Endothelial cell of umbilical vein (primary cell): ENCODE data around the gene IGHMBP2. TPM values are rescaled to one million over a fixed set of nuclear protein-coding genes. Genes with fewer than 3 reads are reported as not detected.

Source experiments
- BruUV-seq: library from RNA; stranded (reverse); fragments of 400-500 nt; replicated peaks from 2 replicates; lab custom pipeline; 2021; lab: Mats Ljungman, UMichigan
- CTCF ChIA-PET: fragments of 300-600, 350-600 bp; sonication (Branson Sonifier 250); formaldehyde crosslinking; loops from one replicate; lab custom pipeline; 2021; ENCODE audit warnings: antibody characterized with exemption, inconsistent platforms; lab: Charles Lee
- POLR2A ChIA-PET: fragments of 300-600, 350-600 bp; sonication (Branson Sonifier 250); formaldehyde crosslinking; loops from one replicate; lab custom pipeline; 2021; ENCODE audit warnings: antibody characterized with exemption, inconsistent platforms; lab: Charles Lee
- DNase-seq: peaks from one replicate; pipeline ENCODE4 v3.0.0-alpha.2; 2011; ENCODE audit warnings: low read depth, low spot score
- FAIRE-seq: peaks from 2 replicates; lab custom pipeline; 2011; peaks lifted over from hg19 to GRCh38; lab: Jason Lieb, UNC
- H2AFZ ChIP-seq: 2 replicates; pipeline ENCODE4 v1.6.0; 2012; ENCODE audit warnings: low read depth, low read length, control low read depth, inconsistent platforms
- H3K27ac ChIP-seq: 2 replicates; pipeline ENCODE4 v1.5.1; 2011; ENCODE audit warnings: low read depth, mild to moderate bottlenecking, control low read depth, low read length, moderate library complexity; ENCODE audit not compliant: insufficient read depth
- H3K27me3 ChIP-seq, 2 experiments: 2 replicates each; pipeline versions ENCODE4 v1.6.0 to v1.6.1; 2011; ENCODE audit warnings: low read length in 2 of 2, mixed read lengths in 1 of 2; ENCODE audit not compliant: control insufficient read depth in 2 of 2, insufficient read depth in 2 of 2
- H3K36me3 ChIP-seq, 2 experiments: 2 replicates in 1 of 2; 3 replicates in 1 of 2; pipeline ENCODE4 v1.5.1; 2011; ENCODE audit warnings: low read length in 2 of 2, mild to moderate bottlenecking in 1 of 2, moderate library complexity in 1 of 2; ENCODE audit not compliant: control insufficient read depth in 2 of 2, insufficient read depth in 2 of 2; ENCODE audit errors: extremely low read depth in 1 of 2
- H3K4me1 ChIP-seq: 3 replicates; pipeline ENCODE4 v1.5.1; 2011; ENCODE audit warnings: mild to moderate bottlenecking, low read length; ENCODE audit not compliant: control insufficient read depth, insufficient read depth; ENCODE audit errors: extremely low read depth
- H3K4me2 ChIP-seq: 2 replicates; pipeline ENCODE4 v1.6.1; 2011; ENCODE audit warnings: low read length, control low read depth, mixed read lengths; ENCODE audit not compliant: insufficient read depth
- H3K4me3 ChIP-seq, 3 experiments: fragments of 200-600 bp in 1 of 3; sonication (generic), shearing (Covaris generic) in 1 of 3; replicated peaks in 1 of 3; 2 replicates each; pipeline ENCODE4 v1.5.1; 2011 to 2016; ENCODE audit warnings: control low read depth in 3 of 3, low read length in 3 of 3, mild to moderate bottlenecking in 2 of 3, inconsistent platforms in 1 of 3, low read depth in 1 of 3, moderate library complexity in 1 of 3; ENCODE audit not compliant: insufficient read depth in 1 of 3
- H3K79me2 ChIP-seq: 2 replicates; pipeline ENCODE4 v1.6.0; 2012; ENCODE audit warnings: low read length, inconsistent platforms; ENCODE audit not compliant: control insufficient read depth, insufficient read depth
- H3K9ac ChIP-seq: replicated peaks from 2 replicates; pipeline ENCODE3; 2011; ENCODE audit warnings: low read length, control low read depth; ENCODE audit not compliant: insufficient read depth; ENCODE audit errors: extremely low read depth
- H3K9me1 ChIP-seq: replicated peaks from 3 replicates; pipeline ENCODE4 v1.6.0; 2011; ENCODE audit warnings: mild to moderate bottlenecking, low read length; ENCODE audit not compliant: control insufficient read depth, insufficient read depth; ENCODE audit errors: extremely low read depth
- H3K9me3 ChIP-seq: replicated peaks from 2 replicates; pipeline ENCODE4 v1.5.1; 2012; ENCODE audit warnings: low read length, inconsistent platforms; ENCODE audit not compliant: control insufficient read depth, insufficient read depth
- H4K20me1 ChIP-seq: replicated peaks from 2 replicates; pipeline ENCODE3; 2011; ENCODE audit warnings: mild to moderate bottlenecking, low read length; ENCODE audit not compliant: control insufficient read depth, insufficient read depth; ENCODE audit errors: extremely low read depth
- CTCF ChIP-seq, 2 donors: IDR thresholded peaks; 1 replicate in 1 of 2; 2 replicates in 1 of 2; pipeline ENCODE4 v1.5.1; 2011; ENCODE audit warnings: low read length in 2 of 2, mild to moderate bottlenecking in 2 of 2, moderate library complexity in 2 of 2, control low read depth in 1 of 2, inconsistent platforms in 1 of 2, low read depth in 1 of 2; ENCODE audit not compliant: insufficient read depth in 1 of 2; ENCODE audit errors: extremely low read depth in 1 of 2
- EZH2 ChIP-seq: IDR thresholded peaks from 2 replicates; pipeline ENCODE4 v1.6.1; 2012; ENCODE audit warnings: borderline replicate concordance, low read depth, mild to moderate bottlenecking, moderate library complexity, low read length, inconsistent platforms; ENCODE audit not compliant: severe bottlenecking
- FOS ChIP-seq: IDR thresholded peaks from 2 replicates; pipeline ENCODE4 v1.6.1; 2011; ENCODE audit warnings: mild to moderate bottlenecking, low read length, moderate library complexity, borderline replicate concordance; ENCODE audit not compliant: insufficient read depth
- GATA2 ChIP-seq: IDR thresholded peaks from 2 replicates; pipeline ENCODE4 v1.7.0; 2011; ENCODE audit warnings: low read depth, mild to moderate bottlenecking, moderate library complexity, mixed read lengths, low read length; ENCODE audit not compliant: insufficient read length, insufficient read depth
- JUN ChIP-seq: IDR thresholded peaks from 2 replicates; pipeline ENCODE4 v1.6.1; 2011; ENCODE audit warnings: borderline replicate concordance, low read depth; ENCODE audit not compliant: insufficient read length, insufficient read depth
- MYC ChIP-seq: IDR thresholded peaks from one replicate; pipeline ENCODE4 v1.6.1; 2011; ENCODE audit warnings: mild to moderate bottlenecking, low read depth, low read length
- POLR2A ChIP-seq: IDR thresholded peaks from 2 replicates; pipeline ENCODE4 v1.6.1; 2012; ENCODE audit warnings: low read depth, mild to moderate bottlenecking, control low read depth, low read length
- POLR2AphosphoS5 ChIP-seq: IDR thresholded peaks from 2 replicates; pipeline ENCODE4 v1.6.1; 2012; ENCODE audit warnings: low read depth, mild to moderate bottlenecking, control low read depth, low read length, moderate library complexity; ENCODE audit not compliant: insufficient read depth
- dilution Hi-C: fragments of 300-500 bp; cut with MboI; formaldehyde crosslinking; loops from one replicate; pipeline ENCODE4 v1.15.0; 2019; ENCODE audit warnings: low sequenced_read_pairs; ENCODE audit not compliant: extremely low pct_ligation_motif_present
- intact Hi-C: fragments of 100-400 bp; cut with micrococcal nuclease; formaldehyde crosslinking; loops from one replicate; pipeline ENCODE4 v1.10.0; 2022
- polyA plus RNA-seq, 4 experiments: library from polyadenylated mRNA; depleted of rRNA in 3 of 4; stranded (reverse) in 3 of 4; unstranded in 1 of 4; fragments of >200 nt; gene quantifications; 2 replicates each; pipeline versions ENCODE4 v1.2.1 to v1.2.3, GENCODE V29; 2011 to 2012; ENCODE audit warnings: missing spikeins in 1 of 4
- total RNA-seq: library from RNA; stranded (reverse); gene quantifications from 2 replicates; pipeline ENCODE4 v1.2.3, GENCODE V29; 2021
- TF ChIP-seq, protein P1 (sequence below): IDR thresholded peaks from 2 replicates; pipeline ENCODE4 v1.6.1; 2011; ENCODE audit not compliant: insufficient read depth, insufficient read length

Gene IGHMBP2
- total and polyA plus RNA-seq, 2 donors (not counting 3 experiments of a cell fraction or from before 2014, with no cell fraction given): 10.9 to 25.1 TPM

GRCh38 chr11:68950762-68951161 is 47.1 kb downstream of the IGHMBP2 start:
- Histone ChIP-seq H3K27ac (no peak overlapping the region), H3K27me3 (no peaks in the 10 kb centered on the region), H3K9me1 (no peaks in the 10 kb centered on the region), H3K4me2 (no peak overlapping the region), H3K4me1 (peaks cover 8% of the 10 kb centered on the region), H3K9me3 (no peaks in the 10 kb centered on the region), H3K9ac (no peak overlapping the region), H3K79me2 (no peaks in the 10 kb centered on the region), H2AFZ (no peak overlapping the region), H4K20me1 (no peaks in the 10 kb centered on the region), H3K4me3 (no peak overlapping the region), H3K36me3 (no peaks in the 10 kb centered on the region)
- no peak for TF ChIP-seq JUN
- no peak for TF ChIP-seq POLR2A
- no peak for TF ChIP-seq FOS
- no peak for TF ChIP-seq MYC
- no peak for TF ChIP-seq EZH2
- ChIA-PET POLR2A (no interaction called here), CTCF (interaction anchor here (1.0 to 1.6 kb wide), 4 partner anchors 9 to 318 kb away, joined by 3 to 4 read pairs (median 4); no protein-coding TSS in a partner anchor)
- no peak for DNase-seq
- FAIRE-seq: no peak
- intact Hi-C loops (loop anchor here (5.0 kb wide), 1 partner anchor 123 kb away; no protein-coding TSS in a partner anchor), dilution Hi-C loops (no loop called here)
- no TSS peak for BruUV-seq

- Histone ChIP-seq H3K9me1 (no peaks in the 10 kb centered on the region), H3K27ac (no peak overlapping the region), H4K20me1 (no peaks in the 10 kb centered on the region), H3K4me3 (no peak overlapping the region), H3K4me2 (peak overlapping the region; percentile 1), H2AFZ (peak overlapping the region; percentile 77), H3K9me3 (no peaks in the 10 kb centered on the region), H3K4me1 (peaks cover 8% of the 10 kb centered on the region), H3K27me3 (no peaks in the 10 kb centered on the region), H3K36me3 (no peaks in the 10 kb centered on the region), H3K9ac (no peak overlapping the region), H3K79me2 (no peaks in the 10 kb centered on the region)
- ChIA-PET CTCF (interaction anchor here (1.0 to 1.3 kb wide), 2 partner anchors 46 to 105 kb away, joined by 3 read pairs; no protein-coding TSS in a partner anchor), POLR2A (interaction anchor here (0.6 kb wide), 1 partner anchor 81 kb away, joined by 3 read pairs; no protein-coding TSS in a partner anchor)
- no TSS peak for BruUV-seq
- dilution Hi-C loops: no loop called here
- no peak for TF ChIP-seq FOS
- no peak for TF ChIP-seq CTCF (IDR thresholded peaks at IDR 0.05; ENCODE audit: extremely low read depth in 1 of 2, insufficient read depth in 1 of 2, low read depth in 1 of 2, low read length in 2 of 2)
- TF ChIP-seq, protein P1, sequence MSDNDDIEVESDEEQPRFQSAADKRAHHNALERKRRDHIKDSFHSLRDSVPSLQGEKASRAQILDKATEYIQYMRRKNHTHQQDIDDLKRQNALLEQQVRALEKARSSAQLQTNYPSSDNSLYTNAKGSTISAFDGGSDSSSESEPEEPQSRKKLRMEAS: no peak
- TF ChIP-seq JUN: no peak
- no peak for TF ChIP-seq POLR2A
- TF ChIP-seq POLR2AphosphoS5: no peak
- TF ChIP-seq EZH2: no peak
- no peak for TF ChIP-seq MYC
- TF ChIP-seq GATA2: no peak
- FAIRE-seq (peak; percentile 76), DNase-seq (peak; percentile 48)
- intact Hi-C loops: loop anchor here (5.0 kb wide), 2 partner anchors 128 to 132 kb away; no protein-coding TSS in a partner anchor
Observed at GRCh38 chr11:68954836-68955606, 51.3 kb downstream of the IGHMBP2 start.
